Posterior cingulate gyrus (tissue), 11 donors: ENCODE data around the gene RASSF6.
"Not testable (repeated sequence)": the region's sequence is repeated elsewhere in the genome, so short reads cannot be mapped to it uniquely, and the experiment has no call there.

ENCODE experiments used
- DNase-seq, 10 donors: peaks; one replicate each; pipeline versions ENCODE4 v3.0.0 to v3.0.0-alpha.2; 2020 to 2021; ENCODE audit warnings: mixed read lengths in 3 of 10
- intact Hi-C: fragments of 100-400 bp; cut with DNase I; formaldehyde crosslinking; loops from one replicate; pipeline ENCODE4 v1.15.1; 2023

RASSF6 gene

DNA sequence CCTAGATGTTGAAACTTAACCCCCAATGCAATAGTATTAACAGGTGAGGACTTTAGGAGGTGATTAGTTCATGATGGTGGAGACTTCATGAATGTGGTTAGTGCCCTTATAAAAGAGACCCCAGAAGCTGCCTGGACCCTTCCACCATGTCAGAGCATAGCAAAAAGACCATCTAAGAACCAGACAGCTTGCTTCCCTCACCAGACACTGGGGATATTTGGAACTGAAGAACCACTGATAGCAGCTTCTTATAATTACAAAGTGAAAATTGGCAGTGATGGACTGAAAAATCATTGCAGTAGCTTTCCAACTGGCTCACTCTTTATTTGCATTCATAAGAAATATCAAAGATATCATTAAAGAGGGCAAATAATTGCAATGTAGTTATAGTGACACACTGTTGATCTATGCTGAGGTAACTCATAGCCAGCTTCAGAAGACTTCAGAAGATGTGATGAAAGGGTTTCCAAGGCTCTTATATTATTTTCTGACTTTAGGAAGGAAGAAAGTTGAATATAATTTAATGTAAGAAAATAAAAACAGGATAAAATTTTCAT is 5.8 kb downstream of the RASSF6 start:
- intact Hi-C loops: no loop called here
- DNase-seq: no peak

DNA sequence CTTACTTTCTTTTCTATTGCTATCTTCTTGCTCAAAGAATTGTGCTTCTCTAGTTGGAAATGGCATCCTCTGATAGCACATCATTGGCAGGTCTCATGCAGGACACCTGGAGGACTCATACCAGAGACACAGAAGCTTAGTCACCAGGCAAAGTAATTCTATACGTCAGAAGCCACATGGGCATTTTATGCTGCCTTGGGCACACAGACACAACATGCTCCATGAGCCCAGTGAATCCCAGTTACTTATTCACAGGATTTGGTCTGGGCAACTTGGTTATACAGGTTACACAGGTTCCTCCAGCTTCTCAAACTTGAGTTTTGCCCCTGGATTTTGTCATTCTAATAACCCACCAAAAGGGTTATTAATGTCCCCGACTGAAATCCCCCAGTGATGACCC is 7.1 kb downstream of the RASSF6 start:
- intact Hi-C loops: no loop called here
- no peak for DNase-seq

DNA sequence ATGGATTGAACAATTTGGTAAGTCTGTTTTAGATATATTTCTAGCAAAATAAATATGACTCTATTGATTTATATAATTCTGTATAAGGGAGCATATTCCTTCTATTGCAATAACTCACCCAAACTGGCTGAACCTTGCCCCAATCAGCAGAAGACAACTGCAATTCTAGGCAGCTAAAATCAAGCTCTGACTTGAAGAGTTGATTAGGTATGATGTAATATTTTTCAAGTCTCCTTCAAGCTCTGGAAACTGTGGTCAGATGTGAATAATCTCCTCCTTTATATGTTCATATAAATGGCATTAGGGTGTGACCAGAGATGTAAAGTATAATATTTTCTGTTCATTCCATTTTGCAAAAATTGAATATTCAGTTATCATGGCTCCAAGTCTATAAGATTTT is 8.2 kb downstream of the RASSF6 start:
- intact Hi-C loops: no loop called here
- DNase-seq: no peak

DNA sequence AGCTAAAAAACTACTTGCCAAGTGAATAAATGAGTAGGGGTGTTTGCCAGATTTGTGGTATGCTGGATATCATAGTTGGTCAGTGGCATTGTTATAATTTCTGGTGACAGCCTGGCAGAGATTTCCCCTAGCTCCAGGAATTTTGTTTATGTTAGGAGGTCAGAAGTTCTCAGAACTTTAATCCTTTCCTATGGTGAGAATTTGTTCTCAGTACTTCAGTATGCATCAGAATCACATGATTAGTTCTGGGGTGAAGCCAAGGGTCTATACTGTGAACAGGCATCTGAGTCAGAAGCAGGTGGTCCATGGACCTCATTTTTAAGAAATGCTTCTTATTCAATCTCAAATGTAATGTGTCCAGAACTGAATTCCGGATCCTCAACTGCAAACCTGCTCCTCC is 10.5 kb downstream of the RASSF6 start:
- DNase-seq: no peak
- intact Hi-C loops: no loop called here

DNA sequence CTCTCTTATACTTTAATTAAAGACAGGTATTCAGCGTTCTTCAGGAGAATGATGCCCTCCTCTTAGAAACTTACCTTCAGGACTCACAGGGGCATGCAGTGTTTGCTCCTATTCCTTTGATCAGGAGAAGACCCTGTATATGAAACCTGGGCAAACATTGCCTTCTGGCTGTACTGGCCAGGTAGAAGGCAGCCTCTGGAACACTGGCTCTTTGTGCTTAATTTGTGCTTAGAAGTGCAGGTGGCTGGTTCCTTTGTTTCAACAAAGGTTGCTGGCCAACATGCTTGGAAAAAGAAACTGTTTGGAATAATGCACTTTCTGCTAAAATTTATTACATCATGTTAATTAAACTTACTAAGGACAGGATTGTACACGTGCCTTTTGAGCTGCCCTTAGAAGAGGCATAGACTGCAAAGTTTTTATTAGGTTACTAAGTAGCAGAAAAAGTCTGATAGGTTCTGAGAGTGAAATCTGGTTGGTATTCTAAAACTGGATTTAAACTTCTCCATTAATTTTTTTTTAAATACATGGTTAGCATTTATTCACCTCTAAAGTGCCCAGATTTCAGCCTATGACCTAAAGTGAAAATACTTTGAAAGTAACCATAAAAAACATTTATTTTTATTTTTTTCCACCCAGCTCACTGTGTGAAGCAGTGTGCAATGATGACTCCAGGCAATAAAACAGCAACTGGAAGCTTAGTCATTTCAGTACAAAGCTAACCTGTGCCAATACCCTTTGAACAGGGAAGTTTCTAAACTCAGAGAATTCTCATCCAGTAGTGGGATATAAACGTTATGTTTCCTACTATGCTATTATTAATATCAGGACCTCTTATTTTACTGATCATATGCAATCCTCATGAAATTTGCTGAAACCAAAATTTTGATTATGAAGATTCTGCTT is 11.3 kb downstream of the RASSF6 start:
- intact Hi-C loops: no loop called here

DNA sequence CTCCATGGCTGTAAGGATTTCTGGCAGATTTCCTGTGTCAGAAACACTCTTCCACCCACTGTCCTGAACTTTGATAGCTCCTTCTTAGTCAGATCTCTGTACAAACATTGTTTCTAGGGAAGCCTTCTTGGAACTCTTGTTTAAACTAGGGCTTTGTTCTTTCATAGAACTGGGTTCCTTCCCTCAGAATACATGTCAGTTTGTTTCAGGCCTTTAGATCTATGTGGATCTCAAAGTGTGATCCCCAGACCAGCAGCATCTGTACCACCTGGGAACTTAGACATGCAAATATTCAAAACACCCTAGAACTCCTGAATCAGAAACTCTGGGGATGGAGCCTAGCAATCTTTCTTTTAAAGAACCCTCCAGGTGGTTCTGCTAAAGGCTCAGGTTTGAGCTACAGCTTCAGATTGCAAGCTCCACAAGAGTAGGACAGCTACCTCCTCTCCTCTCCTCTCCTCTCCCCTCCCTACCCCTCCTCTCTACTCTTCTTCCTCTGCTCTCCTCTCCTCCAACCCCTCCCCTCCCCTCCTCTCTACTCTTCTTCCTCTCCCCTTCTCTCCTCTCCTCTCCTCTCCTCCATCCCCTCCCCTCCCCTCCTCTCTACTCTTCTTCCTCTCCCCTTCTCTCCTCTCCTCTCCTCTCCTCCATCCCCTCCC is 12.7 kb downstream of the RASSF6 start:
- intact Hi-C loops: no loop called here
- no peak for DNase-seq

More for the DNA sequence above, 11.3 kb downstream of the RASSF6 start:
- DNase-seq: no peak

DNA sequence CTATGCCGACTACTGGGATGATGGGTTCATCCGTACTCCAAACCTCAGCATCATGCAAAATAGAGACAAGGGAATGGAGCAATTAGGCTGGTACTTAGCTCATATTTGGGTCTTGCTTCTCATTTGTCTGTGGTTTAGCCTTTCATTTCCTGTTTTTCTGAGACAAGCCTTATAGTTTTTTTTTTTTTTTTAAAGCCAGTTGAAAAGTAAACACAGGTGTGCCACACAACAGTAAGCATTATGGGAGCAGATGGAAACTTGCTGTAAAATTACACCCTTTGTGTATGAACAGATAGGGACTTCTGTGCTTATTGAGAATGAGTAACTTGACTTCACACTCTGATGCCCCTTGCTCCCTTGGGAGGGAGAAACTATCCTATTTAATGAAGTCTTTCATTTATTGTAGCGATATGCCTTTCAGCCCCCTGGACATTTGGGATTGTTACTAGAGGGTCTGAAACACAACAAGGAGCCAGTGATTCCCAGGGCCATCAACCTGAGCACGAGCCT is 13.7 kb downstream of the RASSF6 start:
- intact Hi-C loops: no loop called here
- DNase-seq: no peak

DNA sequence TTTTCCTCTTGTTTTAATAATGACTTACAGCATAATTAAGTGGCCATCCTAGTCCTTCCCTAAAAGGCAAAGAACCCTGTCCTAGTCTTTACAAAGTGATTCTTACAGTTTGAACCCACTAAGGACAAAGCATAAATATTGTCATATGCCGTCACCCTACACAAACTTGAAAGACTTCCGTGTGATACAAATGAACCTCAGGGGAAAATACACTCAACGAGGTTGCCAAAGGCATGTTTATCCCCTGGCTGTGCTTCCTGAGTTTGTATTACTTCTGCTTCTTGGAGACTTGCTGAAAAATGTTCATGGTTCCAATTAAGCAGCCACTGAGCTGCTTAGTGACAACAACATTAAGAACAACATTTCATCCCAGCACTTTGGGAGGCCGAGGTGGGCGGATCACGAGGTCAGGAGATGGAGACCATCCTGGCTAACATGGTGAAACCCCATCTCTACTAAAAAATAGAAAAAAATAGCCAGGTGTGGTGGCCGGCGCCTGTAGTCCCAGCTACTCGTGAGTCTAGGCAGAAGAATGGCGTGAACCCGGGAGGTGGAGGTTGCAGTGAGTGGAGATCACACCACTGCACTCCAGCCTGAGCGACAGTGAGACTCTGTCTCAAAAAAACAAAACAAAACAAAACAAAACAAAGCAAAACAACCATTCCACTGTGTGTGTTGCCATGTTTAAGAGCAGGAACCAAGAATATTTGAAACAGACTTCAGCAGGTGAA is 16.2 kb downstream of the RASSF6 start:
- DNase-seq: peak in 1 of 10 donors; percentile 50
- intact Hi-C loops: no loop called here

DNA sequence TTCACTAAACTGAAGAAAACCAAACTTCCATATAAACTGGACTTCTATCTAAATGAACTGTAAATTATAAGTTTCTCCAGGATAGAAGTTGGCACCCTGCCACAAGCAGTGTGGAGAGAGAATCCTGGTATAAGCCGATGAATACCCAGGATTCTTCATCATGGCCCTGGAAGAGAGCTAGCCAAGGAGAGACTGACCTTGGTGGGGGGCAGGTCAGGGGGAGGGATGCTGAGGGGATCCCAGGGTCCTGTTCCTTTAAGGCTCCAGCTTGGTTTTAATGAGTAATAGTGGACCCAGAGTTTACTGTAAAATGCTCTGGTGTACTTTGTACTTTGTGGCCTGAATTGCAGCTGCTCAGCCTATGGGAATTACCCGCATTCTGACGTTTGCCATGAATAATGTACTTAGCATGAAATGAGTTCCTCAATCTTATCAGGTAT is 16.9 kb downstream of the RASSF6 start:
- intact Hi-C loops: no loop called here
- no peak for DNase-seq

DNA sequence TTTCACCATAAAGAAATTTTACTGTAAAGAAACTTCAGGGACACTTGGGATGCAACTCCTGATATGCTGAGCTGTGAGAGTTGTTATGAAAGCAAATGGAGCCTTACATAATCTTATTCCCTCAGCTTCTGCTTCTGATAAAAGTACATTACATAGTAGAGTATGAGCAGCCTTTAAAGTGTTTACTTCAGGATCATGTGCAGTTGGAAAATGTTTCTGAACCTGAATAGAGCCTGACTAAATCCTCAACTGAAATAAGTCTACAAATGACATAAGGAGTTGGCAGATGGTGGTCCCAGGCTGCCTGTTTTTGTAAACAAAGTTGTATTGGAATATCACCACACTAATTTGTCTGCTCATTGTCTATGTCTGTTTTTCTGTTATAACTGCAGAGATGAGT is 19.3 kb downstream of the RASSF6 start:
- DNase-seq: no peak
- intact Hi-C loops: no loop called here

DNA sequence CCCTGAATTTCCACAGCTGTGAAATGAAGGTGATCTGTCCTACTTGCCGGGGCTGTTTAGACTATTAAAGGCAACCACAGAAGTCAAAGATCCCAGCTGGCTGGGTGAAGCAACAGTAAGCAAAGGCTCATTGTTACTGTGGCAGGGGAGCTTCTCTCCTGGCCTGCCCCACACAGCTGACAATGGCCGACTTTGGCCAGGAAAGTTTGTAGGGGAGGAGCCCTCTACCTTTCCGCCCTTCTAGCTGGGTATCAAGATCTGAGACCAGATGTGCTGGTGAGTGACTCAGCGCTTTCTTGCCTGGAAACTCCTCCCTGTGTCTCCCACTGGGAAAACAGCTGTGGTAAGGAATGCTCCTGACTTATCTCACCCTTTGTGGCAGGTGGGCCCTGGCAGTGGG is 21.1 kb downstream of the RASSF6 start:
- no peak for DNase-seq

DNA sequence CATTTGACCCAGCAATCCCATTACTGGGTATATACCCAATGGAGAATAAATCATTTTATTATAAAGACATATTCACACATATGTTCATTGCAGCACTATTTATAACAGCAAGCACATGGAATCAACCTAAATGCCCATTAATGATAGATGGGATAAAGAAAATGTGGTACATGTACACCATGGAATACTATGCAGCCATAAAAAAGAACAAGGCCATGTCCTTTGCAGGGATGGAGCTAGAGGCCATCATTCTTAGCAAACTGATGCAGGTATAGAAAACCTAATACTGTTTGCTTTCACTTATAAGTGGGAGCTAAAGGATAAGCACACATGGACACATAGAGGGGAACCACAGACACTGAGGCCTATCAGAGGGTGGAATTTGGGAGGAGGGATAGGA is 22.6 kb downstream of the RASSF6 start:
- no peak for DNase-seq
- intact Hi-C loops: loop anchor here (10.0 kb wide), 1 partner anchor 537 kb away; no protein-coding TSS in a partner anchor

More for the DNA sequence above, 21.1 kb downstream of the RASSF6 start:
- intact Hi-C loops: loop anchor here (10.0 kb wide), 1 partner anchor 536 kb away; no protein-coding TSS in a partner anchor

DNA sequence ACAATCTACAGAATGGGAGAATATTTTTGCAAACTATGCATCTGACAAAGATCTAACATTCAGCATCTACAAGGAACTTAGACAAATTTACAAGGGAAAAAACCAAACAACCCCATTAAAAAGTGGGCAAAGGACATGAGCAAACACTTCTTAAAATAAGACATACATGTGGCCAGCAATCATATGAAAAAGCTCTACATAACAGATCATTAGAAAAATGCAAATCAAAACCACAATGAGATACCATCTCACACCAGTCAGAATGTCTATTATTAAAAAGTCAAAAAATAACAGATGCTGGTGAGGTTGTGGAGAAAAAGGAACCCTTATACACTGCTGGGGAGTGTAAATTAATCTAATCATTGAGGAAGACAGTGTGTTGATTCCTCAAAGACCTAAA is 23.1 kb downstream of the RASSF6 start:
- intact Hi-C loops: loop anchor here (10.0 kb wide), 1 partner anchor 538 kb away; no protein-coding TSS in a partner anchor
- not testable (repeated sequence) for DNase-seq

DNA sequence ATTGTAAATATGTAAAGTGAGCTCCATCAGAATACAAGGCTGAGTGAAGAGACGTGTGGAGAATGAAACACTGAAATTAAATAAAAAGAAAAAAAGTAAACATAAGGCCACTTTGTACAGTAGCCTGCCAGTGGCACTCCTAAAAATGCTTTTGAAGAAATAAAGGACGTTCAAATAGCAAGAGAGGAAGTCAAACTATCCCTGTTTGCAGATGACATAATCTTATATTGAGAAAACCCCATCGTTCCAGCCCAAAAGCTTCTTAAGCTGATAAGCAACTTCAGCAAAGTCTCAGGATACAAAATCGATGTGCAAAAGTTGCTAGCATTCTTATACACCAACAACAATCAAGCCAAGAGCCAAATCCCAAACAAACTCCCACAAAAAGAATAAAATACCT is 24.2 kb downstream of the RASSF6 start:
- no peak for DNase-seq
- intact Hi-C loops: loop anchor here (10.0 kb wide), 1 partner anchor 539 kb away; no protein-coding TSS in a partner anchor

DNA sequence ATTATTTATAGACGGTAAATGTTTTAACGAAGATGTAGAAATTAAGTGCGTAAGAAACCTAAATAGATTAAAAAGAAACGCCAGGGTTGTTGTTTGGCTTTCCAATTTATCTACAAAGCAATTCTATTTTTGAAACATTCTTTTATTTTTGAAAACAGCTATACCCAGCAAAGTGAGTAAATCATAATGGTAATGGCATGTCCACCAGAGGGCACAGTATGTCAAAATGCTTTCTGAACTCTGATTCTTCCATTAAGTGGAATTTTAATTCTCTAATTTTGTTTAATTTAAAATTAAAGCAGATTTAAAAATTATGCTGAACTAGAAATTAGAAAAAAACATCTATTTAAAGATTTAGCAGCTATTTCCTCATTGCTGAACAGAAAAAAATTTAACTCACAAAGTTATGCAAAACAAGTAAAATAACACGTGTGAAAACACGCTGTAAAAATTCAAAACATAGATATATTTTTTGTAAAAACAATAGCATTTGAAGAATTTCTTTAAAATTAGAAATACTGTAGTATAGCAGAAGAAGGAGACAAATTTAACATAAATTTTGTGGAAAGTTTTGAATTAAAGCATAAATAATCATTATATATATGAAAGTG is 26.5 kb downstream of the RASSF6 start:
- DNase-seq: no peak
- intact Hi-C loops: loop anchor here (10.0 kb wide), 1 partner anchor 541 kb away; no protein-coding TSS in a partner anchor

DNA sequence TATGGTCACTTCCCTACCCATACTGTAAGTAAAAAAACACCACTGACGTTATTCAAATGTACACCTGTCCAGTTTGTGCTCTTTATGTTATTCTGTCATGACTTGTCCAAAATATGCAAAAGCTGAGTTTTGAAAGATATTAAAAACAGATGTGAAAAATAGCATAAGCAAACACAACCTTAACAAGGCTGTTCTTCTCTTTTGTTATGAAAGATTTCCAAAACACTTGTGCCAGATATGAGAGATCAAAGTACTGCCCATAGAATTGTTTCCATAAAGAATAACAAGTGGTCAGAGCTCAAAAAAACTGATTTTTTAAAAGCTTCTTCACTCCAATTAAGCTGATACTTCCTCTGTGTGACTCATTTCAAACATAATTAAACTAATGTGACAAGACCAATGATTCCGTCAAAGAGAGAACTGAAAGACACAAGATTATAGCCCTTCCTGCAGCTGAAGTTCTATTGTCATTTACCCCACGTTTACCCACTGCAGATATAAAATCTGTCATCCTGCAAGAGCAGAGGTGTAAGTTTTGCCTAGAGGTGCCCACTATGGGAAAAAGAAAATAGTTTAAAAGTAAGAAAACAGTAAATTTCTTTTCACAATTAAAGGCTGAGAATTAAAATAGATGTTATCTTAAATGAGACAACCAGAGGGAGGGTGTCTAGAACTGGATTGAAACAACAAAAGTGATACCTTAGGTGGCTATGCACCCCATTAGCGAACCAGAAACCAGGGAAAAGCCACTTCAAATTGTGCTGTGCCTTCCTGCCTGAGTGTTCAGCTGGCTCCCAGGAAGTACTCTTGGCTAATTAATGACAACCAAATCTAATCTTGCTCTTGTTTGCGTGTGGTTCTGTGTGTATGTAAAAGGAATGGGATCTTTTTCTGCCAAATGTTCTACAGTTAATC is 30.1 kb downstream of the RASSF6 start:
- intact Hi-C loops: loop anchor here (10.0 kb wide), 1 partner anchor 545 kb away; no protein-coding TSS in a partner anchor
- no peak for DNase-seq

DNA sequence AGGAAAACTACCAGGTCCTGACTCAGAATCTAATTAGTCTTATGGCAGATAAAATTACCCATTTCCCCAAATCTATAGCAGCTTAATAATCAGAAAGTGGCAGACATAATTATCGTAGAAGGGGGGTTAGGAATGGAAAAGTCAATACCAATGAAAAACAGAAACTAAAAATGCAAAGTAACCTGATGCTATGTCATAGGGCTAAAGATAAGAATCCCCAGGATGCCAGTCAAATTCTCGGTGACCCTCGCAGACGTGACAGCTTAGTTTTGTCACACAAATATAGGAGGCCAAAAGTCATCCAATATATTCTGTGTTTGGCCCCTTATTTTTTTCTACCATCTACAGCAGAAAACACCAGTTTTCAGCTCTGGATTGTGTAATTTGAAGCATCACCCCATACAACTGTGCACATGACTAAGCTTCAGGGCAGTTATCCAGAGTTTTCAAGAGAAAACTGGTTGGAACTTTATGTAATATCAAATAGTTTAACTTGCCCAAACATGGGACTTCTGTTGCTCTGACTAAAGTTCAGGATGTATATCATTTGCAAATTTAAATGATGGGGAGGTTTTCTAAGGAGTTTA is 30.9 kb downstream of the RASSF6 start:
- intact Hi-C loops: no loop called here
- DNase-seq: no peak

DNA sequence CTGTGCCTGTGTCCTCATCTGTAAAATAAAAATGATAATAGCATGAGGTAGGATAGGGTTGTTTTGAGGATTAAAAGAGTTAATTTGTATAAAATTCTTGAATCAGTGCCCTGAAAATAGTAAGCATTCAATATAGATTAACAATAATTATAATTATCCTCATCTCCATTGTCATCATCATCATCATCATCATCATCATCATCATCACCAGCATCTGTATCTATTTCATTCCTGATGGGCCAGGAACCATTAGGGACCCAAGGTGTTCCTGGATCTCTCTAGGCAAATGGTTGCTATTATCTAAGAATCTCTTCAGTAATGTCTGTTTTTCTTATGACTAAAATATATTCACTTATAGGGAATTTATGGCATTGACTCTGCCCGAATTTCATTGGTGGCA is 31.6 kb downstream of the RASSF6 start:
- intact Hi-C loops: no loop called here
- DNase-seq: no peak
